Measurements from ENCODE around the gene CEACAM8. TPM values are rescaled to one million over a fixed set of nuclear protein-coding genes. Genes with fewer than 3 reads are reported as not detected.

CEACAM8 gene
- total RNA-seq, 2 experiments from 2014 or later, result not detected

GRCh38 chr19:42532891-42533290 is 61.8 kb downstream of the CEACAM8 start:
- POLR2A ChIA-PET, result no interaction called here
- intact Hi-C loops (cut with micrococcal nuclease; ENCODE audit: unreplicated experiment), result no loop called here

DNA sequence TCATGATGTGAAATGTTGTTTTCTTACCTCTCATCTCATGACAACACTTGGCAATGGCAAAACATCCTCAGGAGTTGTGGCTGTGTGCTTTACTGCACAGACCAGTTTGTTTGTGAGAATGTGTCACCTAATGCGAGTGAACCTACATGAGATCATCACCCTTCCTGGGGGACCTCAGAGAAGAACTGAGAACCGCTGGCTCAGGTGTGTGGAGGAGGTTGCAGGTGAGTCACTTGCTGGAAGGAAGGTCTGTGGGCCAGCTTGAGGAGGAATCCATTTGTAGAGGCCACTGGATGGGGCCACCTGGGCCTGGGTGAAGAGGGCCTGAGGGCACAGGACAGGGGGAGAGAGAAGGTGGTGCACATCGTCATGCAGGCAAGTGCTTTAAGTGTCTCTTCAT is 63.4 kb downstream of the CEACAM8 start:
- Histone ChIP-seq H4K20me1 (ENCODE audit: insufficient read depth, low read length) (no peaks in the 10 kb centered on the region), H3K4me3 (ENCODE audit: low read depth, low read length, poor library complexity, severe bottlenecking) (no peak overlapping the region), H3K27ac (ENCODE audit: low read depth, low read length, poor library complexity, severe bottlenecking) (no peak overlapping the region), H3K9me2 (ENCODE audit: insufficient read depth, low read length) (no peaks in the 10 kb centered on the region), H3K36me3 (ENCODE audit: insufficient read depth, low read length) (no peaks in the 10 kb centered on the region), H3K4me1 (ENCODE audit: insufficient read depth, low read length, poor library complexity, severe bottlenecking) (peaks cover 19% of the 10 kb centered on the region), H3K79me2 (ENCODE audit: insufficient read depth, low read depth, low read length) (no peaks in the 10 kb centered on the region), H3K9me3 (ENCODE audit: low read length) (no peaks in the 10 kb centered on the region), H3K4me2 (ENCODE audit: low read length) (no peak overlapping the region), H2AFZ (ENCODE audit: low read length) (no peak overlapping the region)
- no peak for DNase-seq (ENCODE audit: low spot score)
- POLR2A ChIA-PET, result no interaction called here
- no peak for TF ChIP-seq CTCF (conservative IDR thresholded peaks at IDR 0.05; ENCODE audit: low read length)
- TF ChIP-seq EZH2phosphoT487 (IDR thresholded peaks at IDR 0.05; ENCODE audit: borderline replicate concordance, low read depth, low read length), result no peak
- intact Hi-C loops (cut with micrococcal nuclease; ENCODE audit: unreplicated experiment), result no loop called here
- BruUV-seq (replicated peaks), result no TSS peak
- CTCF ChIA-PET (ENCODE audit: unreplicated experiment), result no interaction called here

More at GRCh38 chr19:42532891-42533290, 61.8 kb downstream of the CEACAM8 start:
- TF ChIP-seq EZH2phosphoT487 (IDR thresholded peaks at IDR 0.05; ENCODE audit: borderline replicate concordance, low read depth, low read length), result no peak
- TF ChIP-seq CTCF (conservative IDR thresholded peaks at IDR 0.05; ENCODE audit: low read length), result no peak
- Histone ChIP-seq H3K9me2 (ENCODE audit: insufficient read depth, low read length) (no peaks in the 10 kb centered on the region), H3K36me3 (ENCODE audit: insufficient read depth, low read length) (no peaks in the 10 kb centered on the region), H3K4me2 (ENCODE audit: low read length) (no peak overlapping the region), H3K4me1 (ENCODE audit: insufficient read depth, low read length, poor library complexity, severe bottlenecking) (peaks cover 13% of the 10 kb centered on the region), H4K20me1 (ENCODE audit: insufficient read depth, low read length) (no peaks in the 10 kb centered on the region), H3K9me3 (ENCODE audit: low read length) (no peaks in the 10 kb centered on the region), H3K4me3 (ENCODE audit: low read depth, low read length, poor library complexity, severe bottlenecking) (no peak overlapping the region), H2AFZ (ENCODE audit: low read length) (no peak overlapping the region), H3K27ac (ENCODE audit: low read depth, low read length, poor library complexity, severe bottlenecking) (no peak overlapping the region), H3K79me2 (ENCODE audit: insufficient read depth, low read depth, low read length) (no peaks in the 10 kb centered on the region)
- CTCF ChIA-PET (ENCODE audit: unreplicated experiment), result no interaction called here
- no TSS peak for BruUV-seq (replicated peaks)
- DNase-seq (ENCODE audit: low spot score), result no peak

Other genes with a start within 250 kb of the CEACAM8 start
- not detected in 2 replicates for gene CNFN, start 204.6 kb downstream of the CEACAM8 start, total RNA-seq (2014; rRNA removed; shearing (Covaris generic))
- 0.81 and 0.95 TPM in 2 replicates for gene CNFN, start 204.6 kb downstream of the CEACAM8 start, total RNA-seq (2022)
- gene LIPE, start 167.5 kb downstream of the CEACAM8 start, total RNA-seq (2014; rRNA removed; shearing (Covaris generic)), result 11.5 and 21.2 TPM in 2 replicates
- 35.6 and 39.3 TPM in 2 replicates for gene LIPE, start 167.5 kb downstream of the CEACAM8 start, total RNA-seq (2022)
- not detected in 2 replicates for gene CXCL17, start 152.0 kb downstream of the CEACAM8 start, total RNA-seq (2014; rRNA removed; shearing (Covaris generic))
- gene CXCL17, start 152.0 kb downstream of the CEACAM8 start, total RNA-seq (2022), result not detected in 2 replicates
- gene CEACAM1, start 66.4 kb downstream of the CEACAM8 start, total RNA-seq (2014; rRNA removed; shearing (Covaris generic)), result 0.50 and 0.77 TPM in 2 replicates
- gene CEACAM1, start 66.4 kb downstream of the CEACAM8 start, total RNA-seq (2022), result 1.5 and 2.3 TPM in 2 replicates
- gene PSG3, start 145.6 kb upstream of the CEACAM8 start, total RNA-seq (2014; rRNA removed; shearing (Covaris generic)), result not detected in 2 replicates
- not detected in 2 replicates for gene PSG3, start 145.6 kb upstream of the CEACAM8 start, total RNA-seq (2022)
- not detected in 2 replicates for gene PSG8, start 170.8 kb upstream of the CEACAM8 start, total RNA-seq (2014; rRNA removed; shearing (Covaris generic))
- not detected in 2 replicates for gene PSG8, start 170.8 kb upstream of the CEACAM8 start, total RNA-seq (2022)